Right lobe of liver (tissue), 6 donors: ENCODE measurements around the gene RNF19B. TPM values are rescaled to one million over a fixed set of nuclear protein-coding genes. Genes with fewer than 3 reads are reported as not detected.

Experiments used
- ATAC-seq, 4 donors: fragments of 200-7000 bp; cut with Tn5 transposase; one replicate each; pipeline ENCODE4 v1.9.1; 2020; ENCODE audit warnings: mild to moderate bottlenecking in 4 of 4, moderate library complexity in 4 of 4
- DNase-seq, 3 donors: peaks; one replicate each; pipeline ENCODE4 v3.0.0-alpha.2; 2020
- H3K27ac ChIP-seq, 3 donors: fragments of 200-600 bp; one replicate each; pipeline ENCODE4 v1.8.0; 2022
- H3K27me3 ChIP-seq, 2 donors: fragments of 200-600 bp; one replicate each; pipeline ENCODE4 v1.8.0; 2022
- H3K36me3 ChIP-seq, 4 donors: fragments of 200-600 bp; sonication (generic) in 1 of 4; one replicate each; pipeline versions ENCODE4 v1.5.1 to v1.8.0; 2017 to 2022; ENCODE audit warnings: control low read depth in 1 of 4
- H3K4me1 ChIP-seq, 4 donors: fragments of 200-600 bp; sonication (generic) in 1 of 4; one replicate each; pipeline versions ENCODE4 v1.5.1 to v1.8.0; 2017 to 2022; ENCODE audit warnings: control low read depth in 1 of 4
- H3K4me3 ChIP-seq, 3 donors: fragments of 200-600 bp; one replicate each; pipeline ENCODE4 v1.8.0; 2022
- H3K9me3 ChIP-seq, 4 donors: fragments of 200-600 bp; sonication (generic) in 1 of 4; one replicate each; pipeline versions ENCODE4 v1.5.1 to v1.8.0; 2017 to 2022; ENCODE audit warnings: control low read depth in 1 of 4
- CTCF ChIP-seq, 4 donors: fragments of 200-600 bp in 3 of 4; fragments of 450-650 bp in 1 of 4; IDR thresholded peaks; one replicate each; pipeline versions ENCODE4 v1.5.1 to v1.8.0; 2016 to 2022; ENCODE audit warnings: antibody characterized with exemption in 4 of 4, mild to moderate bottlenecking in 2 of 4
- POLR2A ChIP-seq: fragments of 450-650 bp; IDR thresholded peaks from one replicate; pipeline ENCODE4 v1.6.1; 2017; ENCODE audit warnings: antibody characterized with exemption, mild to moderate bottlenecking
- WGBS: methylation state at CpG from one replicate; pipeline ENCODE4 v1.1.6; 2018; ENCODE audit warnings: low coverage, low lambda C conversion rate; ENCODE audit not compliant: insufficient coverage; ENCODE audit errors: missing lambda C conversion rate; 5-methylcytosine and 5-hydroxymethylcytosine counted together
- intact Hi-C, 2 donors: fragments of 100-400 bp; cut with DNase I; formaldehyde crosslinking; loops; one replicate each; pipeline versions ENCODE4 v1.11.2 to v1.14.1; 2022
- total RNA-seq, 6 experiments: library from RNA; depleted of rRNA in 2 of 6; stranded (reverse); fragments of >200 nt in 2 of 6; fragmentation: NEBNext Ultra II Directional in 3 of 6; extraction: Animal tissue kit (Norgen Biotek cat#: 25700) in 3 of 6; gene quantifications; one replicate each; pipeline versions ENCODE4 v1.1.0 to v1.2.4, GENCODE V29; 2016 to 2023
- donor health status: DM: no; HTN: yes; CAD: no.
- donor health status: DM: no; HTN: no; CAD: no.
- donor health status: DM: no; HTN: no; CAD: no.
- donor health status: DM: no; HTN: yes; CAD: no.
- donor health status: DM: no; HTN: yes; CAD: no.

The RNF19B gene
- total RNA-seq, 6 experiments from 2014 or later: 4.6 to 12.1 (median 8.3) TPM

- intact Hi-C loops: no loop called here
- ATAC-seq (no peak), DNase-seq (no peak)
- TF ChIP-seq CTCF (IDR thresholded peaks at IDR 0.05) (no peak), POLR2A (no peak)
- H3K36me3 ChIP-seq: no peaks in the 10 kb centered on the region
- 69% methylated on average over 2 of the region's 2 CpGs for WGBS
- no peak overlapping the region for H3K27ac ChIP-seq
- H3K9me3 ChIP-seq: no peaks in the 10 kb centered on the region
- H3K27me3 ChIP-seq: no peaks in the 10 kb centered on the region
- H3K4me3 ChIP-seq: no peak overlapping the region
- peaks cover 0 to 17% (median 5%) of the 10 kb centered on the region in 4 donors for H3K4me1 ChIP-seq
Observed at GRCh38 chr1:32929366-32929765, 35.2 kb downstream of the RNF19B start.

- intact Hi-C loops: no loop called here
- Histone ChIP-seq H3K36me3 (no peaks in the 10 kb centered on the region), H3K9me3 (no peaks in the 10 kb centered on the region), H3K4me3 (no peak overlapping the region), H3K4me1 (peaks cover 0 to 11% (median 2%) of the 10 kb centered on the region in 4 donors), H3K27me3 (no peaks in the 10 kb centered on the region), H3K27ac (no peak overlapping the region)
- TF ChIP-seq CTCF (IDR thresholded peaks at IDR 0.05) (no peak), POLR2A (no peak)
- DNase-seq (no peak), ATAC-seq (no peak)
- 83% methylated on average over 1 of the region's 8 CpGs for WGBS
Observed at GRCh38 chr1:32928715-32929114, 35.9 kb downstream of the RNF19B start.

- ATAC-seq (no peak), DNase-seq (no peak)
- Histone ChIP-seq H3K9me3 (no peaks in the 10 kb centered on the region), H3K4me1 (peaks cover 0 to 6% (median 0%) of the 10 kb centered on the region in 4 donors), H3K27me3 (no peaks in the 10 kb centered on the region), H3K4me3 (no peak overlapping the region), H3K36me3 (no peaks in the 10 kb centered on the region), H3K27ac (no peak overlapping the region)
- 93% methylated on average over 2 of the region's 2 CpGs for WGBS
- TF ChIP-seq CTCF (IDR thresholded peaks at IDR 0.05): no peak
- TF ChIP-seq POLR2A: no peak
- intact Hi-C loops: no loop called here
Observed at GRCh38 chr1:32928285-32928684, 36.3 kb downstream of the RNF19B start.

GRCh38 chr1:32927441-32927840 lies 37.2 kb downstream of the RNF19B start:
- TF ChIP-seq CTCF (IDR thresholded peaks at IDR 0.05) (no peak), POLR2A (no peak)
- WGBS: 80% methylated on average over 2 of the region's 2 CpGs
- peaks cover 0 to 3% (median 0%) of the 10 kb centered on the region in 4 donors for H3K4me1 ChIP-seq
- intact Hi-C loops: no loop called here
- ATAC-seq (no peak), DNase-seq (no peak)
- H3K4me3 ChIP-seq: no peak overlapping the region
- no peaks in the 10 kb centered on the region for H3K36me3 ChIP-seq
- no peak overlapping the region for H3K27ac ChIP-seq
- H3K9me3 ChIP-seq: no peaks in the 10 kb centered on the region
- no peaks in the 10 kb centered on the region for H3K27me3 ChIP-seq

- peaks cover 0 to 3% (median 0%) of the 10 kb centered on the region in 4 donors for H3K4me1 ChIP-seq
- DNase-seq: no peak
- no peak overlapping the region for H3K4me3 ChIP-seq
- TF ChIP-seq CTCF (IDR thresholded peaks at IDR 0.05) (no peak), POLR2A (no peak)
- H3K9me3 ChIP-seq: no peaks in the 10 kb centered on the region
- WGBS: 87% methylated on average over 4 of the region's 6 CpGs
- H3K36me3 ChIP-seq: no peaks in the 10 kb centered on the region
- no peaks in the 10 kb centered on the region for H3K27me3 ChIP-seq
- intact Hi-C loops: no loop called here
- no peak for ATAC-seq
- no peak overlapping the region for H3K27ac ChIP-seq
Observed at GRCh38 chr1:32926562-32926961, 38.0 kb downstream of the RNF19B start.
